ENCODE results near the gene SLC26A4.

- TF ChIP-seq EZH2 (IDR thresholded peaks at IDR 0.05; ENCODE audit: insufficient read depth, low read length) (no peak), CTCF (IDR thresholded peaks at IDR 0.05; ENCODE audit: insufficient read depth, low read depth, low read length) (no peak)
These were observed 6.7 kb downstream of the SLC26A4 start for GRCh38 chr7:107667341-107667740.

All from astrocyte (in vitro differentiated cells and primary cell).